ENCODE data around the gene HLA-B. TPM values are rescaled to one million over a fixed set of nuclear protein-coding genes. Genes with fewer than 3 reads are reported as not detected.

HLA-B gene
- total RNA-seq, 1 experiment from 2014 or later: 68.6 TPM

DNA sequence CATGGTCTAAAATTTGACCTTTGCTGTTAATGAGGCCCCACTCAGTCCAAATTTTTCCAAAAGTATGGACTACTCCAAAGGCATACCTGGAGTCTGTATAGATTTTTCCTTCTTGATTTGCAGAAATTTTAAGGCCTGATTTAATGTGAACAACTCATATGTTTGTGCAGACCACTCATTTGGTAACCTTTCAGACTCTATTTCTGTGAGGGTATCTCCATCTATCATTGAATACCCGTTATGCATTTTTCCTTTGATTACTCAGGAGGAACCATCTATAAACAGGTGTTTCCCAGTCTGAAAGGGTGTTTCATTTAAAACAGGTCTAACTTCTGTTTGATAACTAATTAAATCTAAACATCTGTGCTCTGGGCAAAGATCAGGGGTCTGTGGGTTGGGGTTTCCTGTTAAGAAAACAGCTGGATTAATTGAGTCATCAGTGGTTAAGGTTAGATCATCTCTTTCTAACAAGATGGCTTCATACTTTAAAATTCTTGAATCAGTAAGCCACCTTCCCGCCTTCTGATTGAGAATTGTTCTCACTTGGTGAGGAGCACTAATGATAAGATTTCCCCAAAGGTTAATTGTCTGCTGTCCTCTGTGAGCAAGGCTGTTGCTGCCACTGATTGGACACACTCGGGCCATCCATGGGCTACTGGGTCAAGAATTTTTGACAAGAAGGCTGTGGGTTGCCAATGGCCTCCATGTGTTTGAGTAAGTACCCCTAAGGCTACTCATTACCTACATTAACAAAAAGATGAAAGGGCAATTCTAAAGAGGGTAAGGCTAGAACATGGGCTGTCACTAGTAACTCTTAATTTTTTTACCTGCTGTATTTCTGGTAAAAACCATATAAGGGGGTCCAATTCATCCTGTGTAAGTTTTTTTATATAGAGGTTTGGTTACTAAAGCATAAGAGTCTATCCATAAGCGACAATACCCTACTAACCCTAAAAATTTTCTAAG lies 24.1 kb downstream of the HLA-B start:
- TF ChIP-seq, protein P1, sequence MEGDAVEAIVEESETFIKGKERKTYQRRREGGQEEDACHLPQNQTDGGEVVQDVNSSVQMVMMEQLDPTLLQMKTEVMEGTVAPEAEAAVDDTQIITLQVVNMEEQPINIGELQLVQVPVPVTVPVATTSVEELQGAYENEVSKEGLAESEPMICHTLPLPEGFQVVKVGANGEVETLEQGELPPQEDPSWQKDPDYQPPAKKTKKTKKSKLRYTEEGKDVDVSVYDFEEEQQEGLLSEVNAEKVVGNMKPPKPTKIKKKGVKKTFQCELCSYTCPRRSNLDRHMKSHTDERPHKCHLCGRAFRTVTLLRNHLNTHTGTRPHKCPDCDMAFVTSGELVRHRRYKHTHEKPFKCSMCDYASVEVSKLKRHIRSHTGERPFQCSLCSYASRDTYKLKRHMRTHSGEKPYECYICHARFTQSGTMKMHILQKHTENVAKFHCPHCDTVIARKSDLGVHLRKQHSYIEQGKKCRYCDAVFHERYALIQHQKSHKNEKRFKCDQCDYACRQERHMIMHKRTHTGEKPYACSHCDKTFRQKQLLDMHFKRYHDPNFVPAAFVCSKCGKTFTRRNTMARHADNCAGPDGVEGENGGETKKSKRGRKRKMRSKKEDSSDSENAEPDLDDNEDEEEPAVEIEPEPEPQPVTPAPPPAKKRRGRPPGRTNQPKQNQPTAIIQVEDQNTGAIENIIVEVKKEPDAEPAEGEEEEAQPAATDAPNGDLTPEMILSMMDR (conservative IDR thresholded peaks at IDR 0.05): no peak
- no peaks in the 10 kb centered on the region for H3K27me3 ChIP-seq (ENCODE audit: insufficient read depth, low read length)
- no peak overlapping the region for H3K4me2 ChIP-seq (ENCODE audit: insufficient read depth, insufficient read length, low read length)
- Mint-ChIP-seq H3K36me3 (ENCODE audit: insufficient read depth in 1 of 3, low read depth in 3 of 3) (peaks cover 2 to 53% (median 40%) of the 10 kb centered on the region in 3 experiments), H3K4me1 (no peaks in the 10 kb centered on the region), H3K27me3 (ENCODE audit: low read depth) (peaks cover 9% of the 10 kb centered on the region), H3K9me3 (peaks cover 47 to 58% of the 10 kb centered on the region in 2 experiments), H3K4me3 (no peak overlapping the region), H3K27ac (no peak overlapping the region)
- H3K9ac ChIP-seq (ENCODE audit: extremely low read depth, insufficient read length, low read length): no peak overlapping the region
- H3K79me1 ChIP-seq (ENCODE audit: insufficient read depth, low read depth, low read length, poor library complexity, severe bottlenecking): no peaks in the 10 kb centered on the region
- no peak overlapping the region for H4K8ac ChIP-seq (replicated peaks; ENCODE audit: insufficient read length, low read depth, low read length)
- no peak overlapping the region for H3K4ac ChIP-seq (ENCODE audit: low read depth, low read length)
- H3K23me2 ChIP-seq (ENCODE audit: insufficient read length, low read depth, low read length, poor library complexity, severe bottlenecking): no peaks in the 10 kb centered on the region
- DNase-seq: no peak
- no peak overlapping the region for H2BK12ac ChIP-seq (ENCODE audit: insufficient read length, low read depth, low read length)
- WGBS (ENCODE audit: extremely low coverage, insufficient read length, low lambda C conversion rate): no CpG with 5 or more reads among the region's 4 CpGs
- peaks cover 21% of the 10 kb centered on the region for H3K9me3 ChIP-seq (ENCODE audit: control insufficient read depth, low read depth, low read length)
- H2BK15ac ChIP-seq (ENCODE audit: low read depth, low read length): no peak overlapping the region
- no peak overlapping the region for H3K18ac ChIP-seq (ENCODE audit: insufficient read length, low read depth, low read length)
- no peaks in the 10 kb centered on the region for H3K79me2 ChIP-seq (ENCODE audit: insufficient read depth, low read length)
- H3K27ac ChIP-seq (ENCODE audit: insufficient read length, low read depth, low read length): no peak overlapping the region
- H3K23ac ChIP-seq (ENCODE audit: insufficient read length, low read depth, low read length): no peak overlapping the region
- H3K4me1 ChIP-seq (ENCODE audit: insufficient read depth, low read length): no peaks in the 10 kb centered on the region
- H2AFZ ChIP-seq (ENCODE audit: low read length): no peak overlapping the region
- H2BK5ac ChIP-seq (ENCODE audit: insufficient read length, low read length): no peak overlapping the region
- H4K91ac ChIP-seq (ENCODE audit: insufficient read length, low read depth, low read length): no peak overlapping the region
- H3K14ac ChIP-seq (ENCODE audit: insufficient read depth, low read length): no peak overlapping the region
- H2BK20ac ChIP-seq (ENCODE audit: low read depth, low read length, poor library complexity, severe bottlenecking): no peak overlapping the region
- no peak overlapping the region for H4K5ac ChIP-seq (ENCODE audit: insufficient read length, low read depth, low read length)
- no peak overlapping the region for H3T11ph ChIP-seq (ENCODE audit: low read length)
- H2AK5ac ChIP-seq (ENCODE audit: insufficient read length, low read length): no peak overlapping the region
- H4K20me1 ChIP-seq (ENCODE audit: control insufficient read depth, insufficient read depth, insufficient read length): no peaks in the 10 kb centered on the region
- no peak overlapping the region for H3K56ac ChIP-seq (ENCODE audit: insufficient read length, low read depth, low read length)
- H2BK120ac ChIP-seq (ENCODE audit: low read depth, low read length, poor library complexity, severe bottlenecking): no peak overlapping the region
